ENCODE results near the gene INA.

Gene INA

GRCh38 chr10:103276251-103276895 lies 565 bp upstream of the INA start:
- no peaks in the 10 kb centered on the region for H3K36me3 ChIP-seq (ENCODE audit: control insufficient read depth, insufficient read depth, low read length)
- H3K27ac ChIP-seq (ENCODE audit: low read depth, low read length, severe bottlenecking): no peak overlapping the region
- H3K4me1 ChIP-seq (ENCODE audit: control insufficient read depth, insufficient read depth, low read length, poor library complexity, severe bottlenecking): peaks cover 26% of the 10 kb centered on the region
- 43 to 55% methylated on average over 6 to 10 of the region's 21 CpGs for WGBS, 2 experiments (ENCODE audit: insufficient coverage in 2 of 2)
- H3K9me3 ChIP-seq (ENCODE audit: control insufficient read depth, low read length): no peaks in the 10 kb centered on the region
- peak overlapping the region; percentile 49 for H3K4me3 ChIP-seq (ENCODE audit: extremely low read depth, insufficient read depth, low read length, poor library complexity, severe bottlenecking)

- Histone ChIP-seq H3K4me1 (ENCODE audit: control insufficient read depth, insufficient read depth, low read length, poor library complexity, severe bottlenecking) (peaks cover 24% of the 10 kb centered on the region), H3K36me3 (ENCODE audit: control insufficient read depth, insufficient read depth, low read length) (no peaks in the 10 kb centered on the region), H3K9me3 (ENCODE audit: control insufficient read depth, low read length) (no peaks in the 10 kb centered on the region), H3K27ac (ENCODE audit: low read depth, low read length, severe bottlenecking) (no peak overlapping the region), H3K4me3 (ENCODE audit: extremely low read depth, insufficient read depth, low read length, poor library complexity, severe bottlenecking) (peak overlapping the region; percentile 49)
- WGBS, 2 experiments (ENCODE audit: insufficient coverage in 2 of 2): 7 to 9% methylated on average over 57 to 70 of the region's 76 CpGs
These were observed 987 bp downstream of the INA start for GRCh38 chr10:103277713-103278536.

DNA sequence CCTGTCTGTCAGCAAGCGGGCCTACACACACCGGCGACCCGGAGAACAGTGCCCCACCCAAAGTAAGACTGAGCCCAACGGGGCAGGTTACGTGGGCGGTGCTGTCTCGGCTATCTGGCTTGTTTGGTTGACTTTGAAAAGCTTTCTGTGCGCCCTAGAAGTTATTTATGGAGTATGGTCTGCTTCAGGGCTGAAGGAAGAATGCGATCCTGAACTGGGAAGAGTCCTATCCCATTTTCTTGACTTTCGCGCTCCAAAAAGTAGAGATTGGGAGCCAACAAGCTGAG lies 1.5 kb downstream of the INA start:
- Histone ChIP-seq H3K27ac (ENCODE audit: low read depth, low read length, severe bottlenecking) (no peak overlapping the region), H3K36me3 (ENCODE audit: control insufficient read depth, insufficient read depth, low read length) (no peaks in the 10 kb centered on the region), H3K9me3 (ENCODE audit: control insufficient read depth, low read length) (no peaks in the 10 kb centered on the region), H3K4me3 (ENCODE audit: extremely low read depth, insufficient read depth, low read length, poor library complexity, severe bottlenecking) (peak overlapping the region; percentile 49), H3K4me1 (ENCODE audit: control insufficient read depth, insufficient read depth, low read length, poor library complexity, severe bottlenecking) (peaks cover 19% of the 10 kb centered on the region)
- 10 to 27% methylated on average over 5 to 9 of the region's 12 CpGs for WGBS, 2 experiments (ENCODE audit: insufficient coverage in 2 of 2)

GRCh38 chr10:103278862-103279298 lies 1.9 kb downstream of the INA start:
- Histone ChIP-seq H3K9me3 (ENCODE audit: control insufficient read depth, low read length) (no peaks in the 10 kb centered on the region), H3K4me1 (ENCODE audit: control insufficient read depth, insufficient read depth, low read length, poor library complexity, severe bottlenecking) (peaks cover 15% of the 10 kb centered on the region), H3K36me3 (ENCODE audit: control insufficient read depth, insufficient read depth, low read length) (peaks cover under 1% of the 10 kb centered on the region), H3K4me3 (ENCODE audit: extremely low read depth, insufficient read depth, low read length, poor library complexity, severe bottlenecking) (peak overlapping the region; percentile 49), H3K27ac (ENCODE audit: low read depth, low read length, severe bottlenecking) (no peak overlapping the region)
- WGBS, 2 experiments (ENCODE audit: insufficient coverage in 2 of 2): 5 to 38% methylated on average over 1 to 11 of the region's 11 CpGs

GRCh38 chr10:103280031-103280430 lies 3.1 kb downstream of the INA start:
- 55 to 88% methylated on average over 2 to 3 of the region's 3 CpGs for WGBS, 2 experiments (ENCODE audit: insufficient coverage in 2 of 2)
- H3K9me3 ChIP-seq (ENCODE audit: control insufficient read depth, low read length): no peaks in the 10 kb centered on the region
- H3K4me3 ChIP-seq (ENCODE audit: extremely low read depth, insufficient read depth, low read length, poor library complexity, severe bottlenecking): no peak overlapping the region
- H3K36me3 ChIP-seq (ENCODE audit: control insufficient read depth, insufficient read depth, low read length): peaks cover 4% of the 10 kb centered on the region
- peaks cover 14% of the 10 kb centered on the region for H3K4me1 ChIP-seq (ENCODE audit: control insufficient read depth, insufficient read depth, low read length, poor library complexity, severe bottlenecking)
- no peak overlapping the region for H3K27ac ChIP-seq (ENCODE audit: low read depth, low read length, severe bottlenecking)

GRCh38 chr10:103280506-103280905 lies 3.6 kb downstream of the INA start:
- H3K27ac ChIP-seq (ENCODE audit: low read depth, low read length, severe bottlenecking): no peak overlapping the region
- H3K4me1 ChIP-seq (ENCODE audit: control insufficient read depth, insufficient read depth, low read length, poor library complexity, severe bottlenecking): peaks cover 14% of the 10 kb centered on the region
- WGBS, 2 experiments (ENCODE audit: insufficient coverage in 2 of 2): 94 to 100% methylated on average over 2 of the region's 2 CpGs
- no peaks in the 10 kb centered on the region for H3K9me3 ChIP-seq (ENCODE audit: control insufficient read depth, low read length)
- peaks cover 4% of the 10 kb centered on the region for H3K36me3 ChIP-seq (ENCODE audit: control insufficient read depth, insufficient read depth, low read length)
- no peak overlapping the region for H3K4me3 ChIP-seq (ENCODE audit: extremely low read depth, insufficient read depth, low read length, poor library complexity, severe bottlenecking)

- no peak overlapping the region for H3K4me3 ChIP-seq (ENCODE audit: extremely low read depth, insufficient read depth, low read length, poor library complexity, severe bottlenecking)
- WGBS, 2 experiments (ENCODE audit: insufficient coverage in 2 of 2): 2 to 7% methylated on average over 6 to 13 of the region's 14 CpGs
These were observed 4.8 kb downstream of the INA start for GRCh38 chr10:103281753-103282152.

DNA sequence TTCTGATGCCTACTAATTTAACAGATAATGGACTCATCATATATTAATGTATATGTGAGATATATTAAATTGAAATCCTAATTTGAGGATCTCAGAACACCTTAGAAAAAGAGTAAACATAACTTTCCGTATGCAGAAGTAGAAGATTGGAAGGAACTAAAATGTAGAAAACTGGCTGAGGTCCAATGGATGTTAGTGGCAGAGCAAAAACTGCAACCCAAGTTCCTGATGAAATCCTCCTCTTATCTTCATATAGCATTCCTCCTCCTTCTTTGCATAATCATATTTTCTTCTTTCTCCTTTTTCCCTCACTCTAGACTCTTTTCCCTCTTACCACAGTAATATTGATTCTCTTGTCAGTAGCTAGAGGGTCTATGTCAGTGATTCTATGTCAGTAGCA lies 6.0 kb downstream of the INA start:
- Histone ChIP-seq H3K9me3 (ENCODE audit: control insufficient read depth, low read length) (no peaks in the 10 kb centered on the region), H3K36me3 (ENCODE audit: control insufficient read depth, insufficient read depth, low read length) (peaks cover 9% of the 10 kb centered on the region), H3K4me1 (ENCODE audit: control insufficient read depth, insufficient read depth, low read length, poor library complexity, severe bottlenecking) (peaks cover 7% of the 10 kb centered on the region), H3K27ac (ENCODE audit: low read depth, low read length, severe bottlenecking) (no peak overlapping the region), H3K4me3 (ENCODE audit: extremely low read depth, insufficient read depth, low read length, poor library complexity, severe bottlenecking) (no peak overlapping the region)
- WGBS, 2 experiments (ENCODE audit: insufficient coverage in 2 of 2): no CpG with 5 or more reads among the region's 1 CpG

More at GRCh38 chr10:103281753-103282152, 4.8 kb downstream of the INA start:
- Histone ChIP-seq H3K9me3 (ENCODE audit: control insufficient read depth, low read length) (no peaks in the 10 kb centered on the region), H3K36me3 (ENCODE audit: control insufficient read depth, insufficient read depth, low read length) (peaks cover 6% of the 10 kb centered on the region), H3K4me1 (ENCODE audit: control insufficient read depth, insufficient read depth, low read length, poor library complexity, severe bottlenecking) (peaks cover 8% of the 10 kb centered on the region), H3K27ac (ENCODE audit: low read depth, low read length, severe bottlenecking) (peak overlapping the region; percentile 41)

DNA sequence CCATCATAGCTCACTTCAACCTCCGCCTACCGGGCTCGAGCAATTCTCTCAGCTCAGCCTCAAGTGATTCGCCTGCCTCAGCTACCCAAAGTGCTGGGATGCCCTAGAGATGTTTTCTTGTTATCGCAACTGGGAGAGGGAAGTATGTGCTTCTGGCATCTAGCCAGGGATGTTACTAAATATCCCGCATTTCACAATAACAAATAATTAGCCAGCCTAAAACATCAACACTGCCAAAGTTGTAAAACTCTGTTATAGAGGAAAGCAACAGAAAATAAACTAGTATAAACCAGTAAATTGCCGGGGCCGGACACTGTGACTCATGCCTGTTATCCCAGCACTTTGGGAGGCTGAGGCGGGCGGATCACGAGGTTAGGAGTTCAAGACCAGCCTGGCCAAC lies 7.2 kb downstream of the INA start:
- no peak overlapping the region for H3K27ac ChIP-seq (ENCODE audit: low read depth, low read length, severe bottlenecking)
- 84 to 85% methylated on average over 7 to 8 of the region's 11 CpGs for WGBS, 2 experiments (ENCODE audit: insufficient coverage in 2 of 2)

GRCh38 chr10:103287992-103288391 lies 11.1 kb downstream of the INA start:
- Histone ChIP-seq H3K4me1 (ENCODE audit: control insufficient read depth, insufficient read depth, low read length, poor library complexity, severe bottlenecking) (no peaks in the 10 kb centered on the region), H3K4me3 (ENCODE audit: extremely low read depth, insufficient read depth, low read length, poor library complexity, severe bottlenecking) (no peak overlapping the region), H3K27ac (ENCODE audit: low read depth, low read length, severe bottlenecking) (no peak overlapping the region), H3K9me3 (ENCODE audit: control insufficient read depth, low read length) (no peaks in the 10 kb centered on the region), H3K36me3 (ENCODE audit: control insufficient read depth, insufficient read depth, low read length) (peaks cover 9% of the 10 kb centered on the region)
- WGBS, 2 experiments (ENCODE audit: insufficient coverage in 2 of 2): 83% methylated on average over 3 of the region's 5 CpGs; no CpG with 5 or more reads in 1 of the 2 experiments

More for the DNA sequence above, 7.2 kb downstream of the INA start:
- H3K4me1 ChIP-seq (ENCODE audit: control insufficient read depth, insufficient read depth, low read length, poor library complexity, severe bottlenecking): peaks cover 5% of the 10 kb centered on the region
- no peak overlapping the region for H3K4me3 ChIP-seq (ENCODE audit: extremely low read depth, insufficient read depth, low read length, poor library complexity, severe bottlenecking)
- peaks cover 9% of the 10 kb centered on the region for H3K36me3 ChIP-seq (ENCODE audit: control insufficient read depth, insufficient read depth, low read length)
- H3K9me3 ChIP-seq (ENCODE audit: control insufficient read depth, low read length): no peaks in the 10 kb centered on the region

DNA sequence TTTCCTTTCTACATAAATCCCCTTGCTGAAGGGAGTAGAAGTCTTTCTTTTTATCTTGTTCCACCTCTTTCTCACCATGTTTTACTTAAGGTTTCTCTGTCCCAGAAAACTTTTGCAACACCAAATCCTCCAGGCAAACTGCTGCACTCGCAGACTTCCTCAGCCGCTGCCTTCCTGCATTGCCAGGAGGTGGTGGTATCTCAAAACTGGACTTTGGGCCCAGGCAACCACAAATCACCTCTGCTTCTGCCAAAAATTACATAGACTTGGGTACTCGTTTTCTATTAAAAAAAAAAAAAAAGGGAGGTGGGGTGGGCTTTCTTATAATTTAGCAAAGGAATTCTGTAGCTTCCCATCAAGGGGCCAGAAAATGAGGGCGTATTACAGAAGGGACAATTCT lies 14.7 kb downstream of the INA start:
- 100% methylated on average over 3 of the region's 4 CpGs for whole genome bisulfite sequencing, 2 experiments (ENCODE audit: insufficient coverage in 2 of 2)
- Histone ChIP-seq H3K9me3 (ENCODE audit: control insufficient read depth, low read length) (no peaks in the 10 kb centered on the region), H3K27ac (ENCODE audit: low read depth, low read length, severe bottlenecking) (no peak overlapping the region), H3K4me3 (ENCODE audit: extremely low read depth, insufficient read depth, low read length, poor library complexity, severe bottlenecking) (no peak overlapping the region), H3K36me3 (ENCODE audit: control insufficient read depth, insufficient read depth, low read length) (peaks cover 5% of the 10 kb centered on the region), H3K4me1 (ENCODE audit: control insufficient read depth, insufficient read depth, low read length, poor library complexity, severe bottlenecking) (no peaks in the 10 kb centered on the region)

Data from mesodermal cell (in vitro differentiated cells).